ENCODE results near the gene TMEM88. TPM values are rescaled to one million over a fixed set of nuclear protein-coding genes. Genes with fewer than 3 reads are reported as not detected.

Gene TMEM88
- total and polyA plus RNA-seq, 2 of the 4 experiments (the other 2 are of a cell fraction), result 2.1 TPM; not detected in 1

DNA sequence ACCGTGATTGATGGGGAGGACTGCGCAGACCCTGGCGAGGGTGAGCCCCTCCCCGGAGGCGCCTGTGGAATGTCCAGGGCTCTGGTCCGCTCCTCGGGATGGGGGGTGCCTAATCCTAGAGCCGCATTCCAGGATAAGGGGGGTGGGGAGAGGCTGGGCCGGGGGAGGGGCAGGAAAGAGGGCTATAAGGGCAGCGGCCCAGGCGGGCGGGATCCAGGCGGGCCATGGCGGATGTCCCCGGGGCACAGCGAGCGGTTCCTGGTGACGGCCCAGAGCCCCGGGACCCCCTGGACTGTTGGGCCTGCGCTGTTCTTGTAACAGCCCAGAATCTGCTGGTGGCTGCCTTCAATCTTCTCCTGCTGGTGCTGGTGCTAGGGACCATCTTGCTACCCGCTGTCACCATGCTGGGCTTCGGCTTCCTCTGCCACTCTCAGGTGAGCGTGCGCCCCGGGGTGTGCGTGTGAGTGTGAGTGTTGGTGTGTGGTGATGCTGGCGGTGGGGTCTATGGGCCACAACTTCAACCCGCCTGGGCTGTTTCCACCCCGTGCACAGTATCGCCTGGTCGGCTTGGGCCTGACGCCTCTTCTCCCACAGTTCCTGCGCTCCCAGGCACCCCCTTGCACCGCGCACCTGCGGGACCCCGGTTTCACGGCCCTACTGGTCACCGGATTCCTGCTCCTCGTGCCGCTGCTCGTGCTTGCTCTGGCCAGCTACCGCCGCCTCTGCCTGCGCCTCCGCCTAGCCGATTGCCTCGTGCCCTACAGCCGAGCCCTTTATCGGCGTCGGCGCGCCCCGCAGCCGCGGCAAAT lies at the start of gene TMEM88 (continued):
- TF ChIP-seq MAFK (IDR thresholded peaks at IDR 0.05; ENCODE audit: low read depth, low read length) (no peak), POLR2A (IDR thresholded peaks at IDR 0.05; ENCODE audit: low read depth, low read length) (no peak)

DNA sequence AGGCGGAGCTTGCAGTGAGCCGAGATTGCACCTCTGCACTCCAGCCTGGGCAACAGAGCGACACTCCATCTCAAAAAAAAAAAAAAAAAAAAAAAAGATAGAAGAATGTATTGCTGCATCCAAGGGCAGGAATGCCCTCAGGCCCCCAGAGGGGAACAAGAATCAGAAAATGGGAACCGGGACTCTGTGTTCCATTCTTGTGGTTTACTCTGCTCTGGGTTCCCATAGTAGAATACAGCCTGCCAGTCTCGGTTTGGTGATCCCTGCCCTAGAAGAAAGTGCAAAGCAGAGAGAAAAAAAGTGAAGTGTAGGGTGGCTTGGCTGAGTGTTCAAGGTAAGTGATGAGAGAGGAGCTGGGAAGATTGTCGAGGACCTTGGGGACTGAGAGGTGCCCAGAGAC lies 48.3 kb upstream of the TMEM88 start:
- Histone ChIP-seq H3K4me1 (ENCODE audit: control insufficient read depth, insufficient read depth, low read length) (no peaks in the 10 kb centered on the region; the same call in 1 of the 2 replicates), H3K23ac (ENCODE audit: low read depth, low read length) (no peak overlapping the region), H3K27ac (ENCODE audit: insufficient read depth, low read length) (no peak overlapping the region), H4K8ac (ENCODE audit: low read depth in 2 of 2, low read length in 2 of 2) (no peak overlapping the region), H3K36me3 (ENCODE audit: control insufficient read depth, insufficient read depth, low read length) (no peaks in the 10 kb centered on the region), H4K5ac (ENCODE audit: low read depth, low read length) (no peak overlapping the region), H3K9me1 (ENCODE audit: insufficient read depth, low read length) (no peaks in the 10 kb centered on the region), H3K56ac (ENCODE audit: extremely low read depth, insufficient read depth, low read length) (no peak overlapping the region), H4K91ac (ENCODE audit: insufficient read depth, low read depth, low read length) (no peak overlapping the region), H2AFZ (replicated peaks; ENCODE audit: low read length, poor library complexity) (no peak overlapping the region), H2BK20ac (ENCODE audit: low read depth, low read length) (no peak overlapping the region), H2AK9ac (replicated peaks; ENCODE audit: low read depth, low read length, poor library complexity) (no peak overlapping the region), H4K20me1 (ENCODE audit: insufficient read depth, low read length) (no peaks in the 10 kb centered on the region), H3K4me3 (ENCODE audit: insufficient read depth, low read depth, low read length) (no peak overlapping the region), H3K4ac (ENCODE audit: low read depth, low read length) (no peak overlapping the region), H3K9me3 (ENCODE audit: control insufficient read depth, insufficient read depth, low read length) (no peaks in the 10 kb centered on the region), H2BK120ac (ENCODE audit: low read depth, low read length) (no peak overlapping the region), H3K27me3 (ENCODE audit: control insufficient read depth, insufficient read depth, low read length) (peaks cover 17% of the 10 kb centered on the region), H2BK15ac (ENCODE audit: low read depth, low read length) (no peak overlapping the region), H3K18ac (ENCODE audit: low read depth, low read length) (no peak overlapping the region), H2BK5ac (ENCODE audit: low read depth, low read length, poor library complexity, severe bottlenecking) (no peak overlapping the region), H3K9ac (ENCODE audit: low read depth, low read length) (no peak overlapping the region), H2AK5ac (ENCODE audit: low read depth, low read length) (no peak overlapping the region), H3K14ac (replicated peaks; ENCODE audit: low read depth, low read length) (no peak overlapping the region), H3K79me1 (ENCODE audit: low read depth in 1 of 2, low read length in 2 of 2) (no peaks in the 10 kb centered on the region), H3K4me2 (ENCODE audit: low read depth, low read length) (no peak overlapping the region)
- no peak for DNase-seq
- 73% methylated on average over 2 of the region's 6 CpGs; no CpG with 5 or more reads in 1 of the 2 experiments for WGBS, 2 experiments (ENCODE audit: extremely low coverage in 2 of 2, insufficient read length in 1 of 2)
- in situ Hi-C loops (cut with MboI; ENCODE audit: low sequenced_read_pairs), result no loop called here
- CTCF ChIA-PET, result no interaction called here
- no TSS peak for BruUV-seq (replicated peaks)
- dilution Hi-C loops (cut with HindIII; ENCODE audit: low sequenced_read_pairs, unreplicated experiment), result no loop called here
- POLR2A ChIA-PET (ENCODE audit: unreplicated experiment), result no interaction called here
- intact Hi-C loops (cut with micrococcal nuclease), result no loop called here
- no peak for ATAC-seq (ENCODE audit: low read depth)
- no peak for TF ChIP-seq BHLHE40 (IDR thresholded peaks at IDR 0.05; ENCODE audit: low read depth, low read length)
- no peak for TF ChIP-seq RFX5 (IDR thresholded peaks at IDR 0.05; ENCODE audit: low read depth, low read length)
- no peak for TF ChIP-seq SMC3 (IDR thresholded peaks at IDR 0.05; ENCODE audit: low read depth, low read length)
- no peak for TF ChIP-seq RAD21 (IDR thresholded peaks at IDR 0.05; ENCODE audit: low read length)
- no peak for TF ChIP-seq CEBPB (IDR thresholded peaks at IDR 0.05; ENCODE audit: low read depth, low read length)
- TF ChIP-seq RCOR1 (IDR thresholded peaks at IDR 0.05; ENCODE audit: insufficient replicate concordance, low read length), result no peak
- no peak for TF ChIP-seq CHD1 (IDR thresholded peaks at IDR 0.05; ENCODE audit: low read depth, low read length)
- no peak for TF ChIP-seq MAZ (IDR thresholded peaks at IDR 0.05; ENCODE audit: borderline replicate concordance, low read depth, low read length)
- TF ChIP-seq MAFK (IDR thresholded peaks at IDR 0.05; ENCODE audit: low read depth, low read length), result no peak
- no peak for TF ChIP-seq MXI1 (IDR thresholded peaks at IDR 0.05; ENCODE audit: borderline replicate concordance, low read depth, low read length)
- TF ChIP-seq NFE2L2 (IDR thresholded peaks at IDR 0.05; ENCODE audit: low read depth, low read length), result no peak
- TF ChIP-seq, protein P1, sequence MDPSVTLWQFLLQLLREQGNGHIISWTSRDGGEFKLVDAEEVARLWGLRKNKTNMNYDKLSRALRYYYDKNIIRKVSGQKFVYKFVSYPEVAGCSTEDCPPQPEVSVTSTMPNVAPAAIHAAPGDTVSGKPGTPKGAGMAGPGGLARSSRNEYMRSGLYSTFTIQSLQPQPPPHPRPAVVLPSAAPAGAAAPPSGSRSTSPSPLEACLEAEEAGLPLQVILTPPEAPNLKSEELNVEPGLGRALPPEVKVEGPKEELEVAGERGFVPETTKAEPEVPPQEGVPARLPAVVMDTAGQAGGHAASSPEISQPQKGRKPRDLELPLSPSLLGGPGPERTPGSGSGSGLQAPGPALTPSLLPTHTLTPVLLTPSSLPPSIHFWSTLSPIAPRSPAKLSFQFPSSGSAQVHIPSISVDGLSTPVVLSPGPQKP (IDR thresholded peaks at IDR 0.05; ENCODE audit: borderline replicate concordance, low read depth, low read length), result no peak
- TF ChIP-seq, protein P2, sequence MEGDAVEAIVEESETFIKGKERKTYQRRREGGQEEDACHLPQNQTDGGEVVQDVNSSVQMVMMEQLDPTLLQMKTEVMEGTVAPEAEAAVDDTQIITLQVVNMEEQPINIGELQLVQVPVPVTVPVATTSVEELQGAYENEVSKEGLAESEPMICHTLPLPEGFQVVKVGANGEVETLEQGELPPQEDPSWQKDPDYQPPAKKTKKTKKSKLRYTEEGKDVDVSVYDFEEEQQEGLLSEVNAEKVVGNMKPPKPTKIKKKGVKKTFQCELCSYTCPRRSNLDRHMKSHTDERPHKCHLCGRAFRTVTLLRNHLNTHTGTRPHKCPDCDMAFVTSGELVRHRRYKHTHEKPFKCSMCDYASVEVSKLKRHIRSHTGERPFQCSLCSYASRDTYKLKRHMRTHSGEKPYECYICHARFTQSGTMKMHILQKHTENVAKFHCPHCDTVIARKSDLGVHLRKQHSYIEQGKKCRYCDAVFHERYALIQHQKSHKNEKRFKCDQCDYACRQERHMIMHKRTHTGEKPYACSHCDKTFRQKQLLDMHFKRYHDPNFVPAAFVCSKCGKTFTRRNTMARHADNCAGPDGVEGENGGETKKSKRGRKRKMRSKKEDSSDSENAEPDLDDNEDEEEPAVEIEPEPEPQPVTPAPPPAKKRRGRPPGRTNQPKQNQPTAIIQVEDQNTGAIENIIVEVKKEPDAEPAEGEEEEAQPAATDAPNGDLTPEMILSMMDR (conservative IDR thresholded peaks at IDR 0.05; ENCODE audit: low read depth, low read length), result no peak
- TF ChIP-seq FOS (IDR thresholded peaks at IDR 0.05; ENCODE audit: low read depth, low read length), result no peak

Measured in IMR-90 (cell line).